Measurements from ENCODE around the gene INPP5A.
"Not testable (repeated sequence)": the region's sequence is repeated elsewhere in the genome, so short reads cannot be mapped to it uniquely, and the experiment has no call there.

Gene INPP5A

DNA sequence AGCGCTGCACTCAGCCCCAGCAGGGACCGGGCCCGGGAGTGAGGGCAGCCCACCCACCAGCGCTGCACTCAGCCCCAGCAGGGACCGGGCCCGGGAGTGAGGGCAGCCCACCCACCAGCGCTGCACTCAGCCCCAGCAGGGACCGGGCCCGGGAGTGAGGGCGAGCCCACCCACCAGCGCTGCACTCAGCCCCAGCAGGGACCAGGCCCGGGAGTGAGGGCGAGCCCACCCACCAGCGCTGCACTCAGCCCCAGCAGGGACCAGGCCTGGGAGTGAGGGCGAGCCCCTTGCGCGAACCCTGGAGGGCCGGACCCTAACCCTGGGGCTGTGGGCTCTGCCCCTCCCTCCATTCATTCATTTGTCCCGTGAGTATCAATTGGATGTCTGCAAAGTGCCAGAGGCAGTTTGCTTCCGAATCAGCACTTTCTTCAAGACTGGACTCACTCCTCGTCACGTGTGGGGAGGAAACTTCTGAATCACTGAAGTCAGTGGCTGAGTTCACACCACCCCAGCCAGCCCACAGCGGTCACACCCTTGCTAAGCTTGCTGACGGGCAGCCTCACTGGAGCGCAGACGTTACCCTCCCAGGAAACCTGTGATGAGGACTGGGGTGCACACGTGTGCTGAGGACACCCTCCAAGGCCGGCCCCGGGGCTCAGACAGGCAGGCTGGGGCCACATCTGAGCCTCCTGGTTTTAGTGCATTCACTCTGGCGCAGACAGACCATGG, 205.8 kb downstream of the INPP5A start:
- DNase-seq (ENCODE audit: low spot score): not testable (repeated sequence)

DNA sequence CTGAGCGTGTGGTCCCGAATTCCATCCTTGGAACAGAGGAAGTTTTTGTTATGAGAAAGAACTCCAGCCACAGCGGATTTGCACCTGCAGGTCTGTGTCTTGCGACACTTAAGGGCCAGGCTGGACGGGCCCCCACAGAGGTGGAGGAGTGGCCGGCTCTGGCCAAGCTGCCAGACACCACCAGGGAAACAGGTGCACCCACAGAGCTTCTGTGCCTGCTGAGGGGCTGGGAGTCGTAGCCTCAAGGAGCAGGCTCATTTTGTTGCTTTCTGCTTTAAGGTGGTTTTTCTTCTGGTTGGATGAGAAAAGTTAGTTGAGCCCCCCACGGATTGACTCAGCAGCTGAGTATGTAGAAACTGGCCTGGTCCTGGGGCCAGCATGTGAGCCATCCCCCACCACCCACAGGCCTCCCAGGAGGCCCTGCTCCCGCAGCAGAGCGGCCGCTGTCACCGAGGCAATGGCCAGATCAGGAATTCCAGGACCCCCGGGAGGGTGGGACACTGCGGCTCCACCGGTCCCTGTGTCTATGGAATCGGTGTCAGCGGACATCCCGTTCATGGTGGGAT, 206.4 kb downstream of the INPP5A start:
- DNase-seq (ENCODE audit: low spot score): no peak

DNA sequence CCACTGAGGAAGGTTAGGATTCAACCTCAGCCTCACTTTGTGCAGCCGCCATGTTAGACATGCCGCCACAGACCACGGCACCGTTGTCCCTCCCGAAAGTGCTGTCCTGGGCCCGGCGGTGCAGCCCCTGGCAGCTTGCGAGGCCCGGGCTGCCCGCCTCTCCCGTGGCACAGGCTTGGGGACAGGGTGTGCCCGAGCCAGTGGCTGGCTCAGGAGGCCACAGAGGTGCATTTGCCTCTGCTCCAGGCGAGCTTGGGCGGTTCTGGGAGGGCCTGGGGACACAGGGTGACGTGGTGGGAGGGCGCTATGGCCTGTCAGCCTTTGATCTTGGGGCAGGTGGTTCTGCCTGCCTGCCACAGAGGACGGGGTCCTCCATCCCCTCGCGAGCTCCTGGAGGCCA, 207.3 kb downstream of the INPP5A start:
- DNase-seq (ENCODE audit: low spot score): no peak

DNA sequence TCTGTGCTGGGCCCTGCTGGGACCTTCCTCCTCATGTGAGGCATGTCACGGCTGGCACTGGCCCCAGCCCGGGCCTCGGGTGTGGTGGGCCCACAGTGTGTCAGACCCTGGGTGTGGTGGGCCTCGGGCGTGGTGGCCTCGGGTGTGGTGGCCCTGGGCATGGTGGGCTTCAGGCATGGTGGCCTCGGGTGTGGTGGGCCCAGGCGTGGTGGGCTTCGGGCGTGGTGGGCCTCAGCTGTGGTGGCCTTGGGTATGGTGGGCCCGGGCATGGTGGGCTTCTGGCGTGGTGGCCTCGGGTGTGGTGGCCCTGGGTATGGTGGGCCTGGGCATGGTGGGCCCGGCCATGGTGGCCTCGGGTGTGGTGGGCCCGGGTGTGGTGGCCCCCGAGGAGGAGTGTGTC, 207.9 kb downstream of the INPP5A start:
- no peak for DNase-seq (ENCODE audit: low spot score)

DNA sequence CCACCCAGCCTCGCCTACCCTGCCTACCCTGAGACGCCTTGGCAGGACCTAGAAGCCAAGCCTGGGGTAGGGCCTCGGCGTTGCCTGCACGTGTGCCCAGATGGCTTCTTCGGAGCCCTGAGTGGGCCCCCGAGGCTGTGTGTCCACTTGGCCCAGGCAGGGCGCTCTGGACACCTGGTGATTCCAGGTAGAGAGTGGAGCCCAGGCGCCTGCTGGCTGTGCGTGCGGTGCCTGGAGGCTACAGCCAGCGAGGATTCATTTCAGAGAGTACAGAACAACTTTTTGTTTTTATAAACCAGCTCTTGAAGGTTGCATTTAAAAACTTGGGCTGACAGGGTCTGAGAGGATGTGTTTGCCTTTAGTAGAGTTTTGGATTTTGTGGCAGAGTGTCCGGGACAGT, 208.4 kb downstream of the INPP5A start:
- DNase-seq (ENCODE audit: low spot score): no peak

DNA sequence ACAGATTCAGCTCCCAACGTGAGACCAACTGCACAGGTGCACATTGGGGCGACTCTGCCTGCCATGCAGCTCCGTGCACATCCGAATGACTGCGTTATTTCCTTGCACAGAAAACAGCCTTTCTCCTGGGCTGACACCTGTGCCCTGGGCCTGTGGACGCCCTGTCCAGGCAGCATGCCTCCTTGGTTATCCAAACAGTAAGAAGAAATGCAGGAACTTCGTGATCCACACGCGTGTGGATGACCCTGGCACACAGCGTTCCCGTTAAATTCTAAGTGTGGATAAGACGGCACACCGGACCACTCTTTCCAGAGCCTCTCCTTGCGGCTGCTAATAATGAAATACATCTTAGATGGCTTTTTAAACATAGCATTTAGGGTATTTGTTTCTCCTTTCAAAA, 208.8 kb downstream of the INPP5A start:
- DNase-seq (ENCODE audit: low spot score): no peak

DNA sequence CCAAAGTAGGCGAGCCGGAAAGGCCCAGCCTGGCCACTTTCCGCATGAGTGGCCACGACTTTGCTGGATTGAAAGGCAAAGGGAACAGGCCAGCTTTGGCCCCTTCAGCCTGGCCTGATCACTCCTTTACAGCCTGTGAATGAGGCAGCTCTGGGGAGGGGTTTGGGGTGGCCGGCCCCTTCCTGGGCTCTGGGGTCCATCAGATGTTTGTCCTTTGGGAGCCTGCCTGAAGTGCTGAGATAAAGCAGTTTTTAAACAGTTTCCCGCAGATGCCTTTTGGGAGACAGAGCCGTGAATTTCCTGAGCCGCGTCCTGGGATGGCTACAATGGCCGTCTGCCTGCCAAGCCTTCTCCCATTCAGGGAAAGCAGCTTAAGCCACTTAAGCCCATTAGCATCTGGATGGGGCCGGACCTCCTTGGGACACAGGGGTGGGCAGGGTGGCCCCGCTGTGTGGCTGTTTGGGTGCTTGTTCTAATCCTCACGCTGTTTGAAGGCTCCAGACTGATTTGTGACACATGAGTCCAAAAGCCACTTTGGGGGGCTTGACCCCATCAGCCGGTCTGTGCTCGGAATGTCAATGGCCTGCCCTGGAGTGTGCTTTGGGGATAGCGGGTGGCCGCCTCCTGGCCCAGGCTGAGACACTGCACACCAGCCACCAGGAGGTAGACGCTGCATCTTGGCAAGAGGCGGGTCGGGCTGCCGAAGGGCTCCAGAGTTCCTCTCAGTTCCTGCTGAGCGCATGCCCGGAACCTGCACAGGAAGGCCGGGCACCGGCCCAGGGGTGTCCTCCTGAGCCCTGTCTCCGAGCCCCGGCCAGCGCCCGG, 209.4 kb downstream of the INPP5A start:
- DNase-seq (ENCODE audit: low spot score): no peak

DNA sequence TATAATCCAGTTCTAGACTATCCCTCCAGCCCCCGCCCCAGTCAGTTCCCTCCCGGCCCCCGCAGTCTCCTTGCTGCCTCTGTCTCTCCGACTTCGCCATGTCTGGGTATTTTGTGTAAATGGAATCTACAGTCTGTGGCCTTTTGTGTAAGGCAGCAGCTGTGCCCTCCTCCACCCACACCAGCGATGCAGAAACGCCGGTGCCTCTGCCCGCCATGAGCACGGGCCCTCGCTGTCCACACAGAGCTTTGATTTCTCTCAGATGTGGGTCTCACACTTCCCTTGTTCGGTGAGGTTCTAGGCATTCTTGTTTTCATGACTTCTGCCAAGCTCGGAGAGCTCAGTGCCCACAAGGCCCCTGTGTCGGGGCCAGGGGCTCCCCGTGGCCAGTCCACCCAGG, 210.5 kb downstream of the INPP5A start:
- no peak for DNase-seq (ENCODE audit: low spot score)

DNA sequence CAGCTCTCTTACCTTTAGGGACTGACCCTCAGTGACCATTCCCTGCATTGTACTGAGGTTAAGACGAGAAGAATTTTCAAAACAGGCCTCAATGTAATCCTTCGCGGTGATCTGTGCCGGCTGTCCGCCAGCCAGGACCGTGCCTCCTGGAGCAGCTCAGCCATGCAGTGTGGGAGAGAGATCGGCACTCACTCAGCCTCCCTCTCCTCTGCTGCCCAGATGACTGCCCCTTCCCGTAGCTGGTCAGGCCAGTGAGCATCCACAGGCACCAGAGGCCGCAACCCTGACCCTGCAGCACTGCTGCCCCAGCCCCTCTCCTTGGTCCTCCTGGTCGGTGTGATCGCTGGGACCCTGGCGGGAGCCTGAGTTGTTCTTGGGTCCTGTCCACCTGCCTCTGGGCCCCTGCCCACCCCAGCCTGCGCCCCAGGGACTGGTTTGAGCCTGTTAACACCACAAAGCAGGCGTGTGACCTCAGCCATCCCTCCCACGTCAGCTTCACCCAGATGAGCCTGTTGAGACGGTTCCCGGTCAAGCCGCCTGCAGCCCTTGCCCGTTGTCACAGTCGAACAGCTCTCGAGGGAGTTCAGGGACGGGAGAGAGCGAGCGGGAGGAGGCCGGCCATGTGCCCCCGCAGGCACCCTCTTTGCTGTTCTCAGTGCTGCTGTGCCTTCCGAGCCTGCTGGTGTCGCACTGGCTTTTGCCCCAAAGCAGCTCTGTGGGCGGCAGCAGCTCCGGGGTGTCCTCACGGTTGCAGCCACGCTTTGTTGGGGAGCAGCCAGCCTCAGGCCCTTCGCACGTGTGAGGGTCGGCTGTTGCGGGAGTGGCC, 211.2 kb downstream of the INPP5A start:
- DNase-seq (ENCODE audit: low spot score): no peak

DNA sequence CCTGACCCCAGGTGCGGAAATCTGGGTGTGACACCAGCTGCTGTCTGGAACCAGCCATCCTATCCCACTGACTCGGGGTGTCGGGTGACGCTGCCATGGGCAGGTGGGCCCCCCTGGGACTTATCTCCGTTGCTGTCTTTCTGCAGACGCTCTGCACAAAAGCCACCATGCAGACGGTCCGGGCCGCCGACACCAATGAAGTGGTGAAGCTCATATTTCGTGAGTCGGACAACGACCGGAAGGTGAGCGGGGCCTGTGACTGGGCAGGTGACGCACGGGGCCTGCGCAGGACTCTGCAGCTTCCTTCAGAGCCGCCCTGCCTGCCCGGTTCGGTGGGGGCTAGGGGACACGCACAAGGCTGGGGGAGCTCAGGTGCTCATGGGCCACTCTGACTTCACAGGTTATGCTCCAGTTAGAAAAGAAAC, 211.8 kb downstream of the INPP5A start:
- no peak for DNase-seq (ENCODE audit: low spot score)

DNA sequence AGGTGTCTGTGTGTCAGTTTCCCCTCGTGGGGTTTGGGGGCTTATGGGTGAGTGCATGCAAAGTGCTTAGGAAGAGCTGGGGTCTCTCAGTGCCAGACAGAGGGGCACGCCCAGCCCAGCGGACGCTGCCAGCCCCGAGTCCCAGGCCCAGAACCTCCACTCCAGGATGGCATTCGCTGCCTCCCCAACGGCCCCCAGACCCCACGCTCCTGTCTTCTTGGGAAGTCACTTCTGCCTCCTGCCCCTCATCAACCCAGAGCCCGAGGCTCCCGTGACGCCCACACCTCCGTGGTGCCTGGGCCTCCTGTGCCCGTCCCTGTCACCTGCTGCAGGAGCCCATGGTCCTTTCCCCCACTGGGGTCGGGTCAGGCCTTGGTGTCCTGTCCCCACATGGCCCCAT, 213.3 kb downstream of the INPP5A start:
- no peak for DNase-seq (ENCODE audit: low spot score)

DNA sequence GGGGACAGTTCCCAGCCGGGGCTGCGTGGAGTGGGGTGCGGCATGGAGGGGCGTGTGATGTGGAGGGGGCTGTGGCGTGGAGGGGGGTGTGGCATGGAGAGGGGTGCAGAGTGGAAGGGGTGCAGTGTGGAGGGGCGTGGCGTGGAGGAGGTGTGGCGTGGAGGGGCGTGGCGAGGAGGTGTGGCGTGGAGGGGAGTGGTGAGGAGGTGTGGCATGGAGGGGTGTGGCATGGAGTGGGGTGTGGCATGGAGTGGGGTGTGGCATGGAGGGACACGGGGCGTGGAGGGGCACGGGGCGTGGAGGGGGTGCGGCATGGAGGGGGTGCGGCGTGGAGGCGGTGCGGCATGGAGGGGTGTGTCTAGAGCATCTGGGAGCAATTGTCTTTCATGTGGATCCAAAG, 214.8 kb downstream of the INPP5A start:
- DNase-seq (ENCODE audit: low spot score): no peak

DNA sequence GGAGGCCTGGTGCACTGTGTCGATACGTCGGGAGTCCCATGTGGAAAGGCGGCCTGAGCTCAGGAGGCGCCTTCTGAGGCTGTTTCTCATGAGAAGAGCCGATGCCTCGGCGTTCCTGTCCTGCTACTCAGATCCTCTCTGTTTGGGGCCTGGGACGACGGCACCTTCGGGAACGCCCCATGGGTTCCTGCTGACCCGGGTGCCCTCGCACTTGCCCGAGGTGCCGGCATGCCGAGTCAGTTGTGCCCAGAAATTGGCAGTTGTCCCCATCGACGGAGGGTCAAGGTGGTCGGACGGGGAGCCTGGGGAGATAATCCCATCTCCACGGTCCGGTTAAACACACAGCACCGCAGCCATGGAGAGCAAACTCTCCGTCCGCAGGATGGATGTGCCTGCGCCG, 215.4 kb downstream of the INPP5A start:
- no peak for DNase-seq (ENCODE audit: low spot score)

DNA sequence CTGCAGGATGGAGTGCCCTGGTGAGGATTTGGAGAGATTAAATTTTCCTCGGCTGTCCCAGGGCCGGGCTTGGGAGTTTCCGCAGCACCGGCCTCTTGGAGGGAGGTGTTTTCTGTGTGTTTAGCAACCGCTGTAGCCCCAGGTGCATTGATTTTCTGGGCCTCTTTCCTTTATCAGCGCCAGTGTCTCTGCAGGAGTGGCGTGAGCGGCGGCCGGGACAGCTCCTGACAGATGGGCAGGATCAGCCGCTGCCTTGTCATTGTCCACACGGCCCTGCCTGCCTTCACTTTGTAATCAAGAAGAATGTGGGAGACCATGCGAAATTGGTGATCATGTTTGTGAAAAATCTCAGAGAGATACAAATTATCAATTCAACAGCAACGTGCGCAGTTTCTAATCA, 216.0 kb downstream of the INPP5A start:
- no peak for DNase-seq (ENCODE audit: low spot score)

DNA sequence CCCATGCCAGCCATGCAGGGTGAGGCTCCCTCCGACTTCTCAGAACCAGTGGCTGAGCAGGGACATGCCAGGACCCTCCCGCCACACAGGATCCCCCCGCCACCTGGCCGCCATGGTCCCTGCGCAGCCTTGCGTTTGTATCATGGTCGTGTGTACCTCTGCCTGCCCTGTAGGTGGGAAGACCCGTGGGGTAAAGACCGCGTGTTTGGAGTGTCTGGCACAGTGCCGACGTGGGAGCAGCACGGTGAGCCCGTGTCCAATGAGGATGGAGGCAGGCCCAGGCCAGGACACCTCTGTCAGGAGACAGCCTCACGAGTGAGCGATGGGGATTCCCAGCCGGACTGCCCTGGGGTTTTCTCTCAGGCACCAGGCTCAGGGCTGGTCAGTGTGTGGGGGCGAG, 216.5 kb downstream of the INPP5A start:
- no peak for DNase-seq (ENCODE audit: low spot score)

DNA sequence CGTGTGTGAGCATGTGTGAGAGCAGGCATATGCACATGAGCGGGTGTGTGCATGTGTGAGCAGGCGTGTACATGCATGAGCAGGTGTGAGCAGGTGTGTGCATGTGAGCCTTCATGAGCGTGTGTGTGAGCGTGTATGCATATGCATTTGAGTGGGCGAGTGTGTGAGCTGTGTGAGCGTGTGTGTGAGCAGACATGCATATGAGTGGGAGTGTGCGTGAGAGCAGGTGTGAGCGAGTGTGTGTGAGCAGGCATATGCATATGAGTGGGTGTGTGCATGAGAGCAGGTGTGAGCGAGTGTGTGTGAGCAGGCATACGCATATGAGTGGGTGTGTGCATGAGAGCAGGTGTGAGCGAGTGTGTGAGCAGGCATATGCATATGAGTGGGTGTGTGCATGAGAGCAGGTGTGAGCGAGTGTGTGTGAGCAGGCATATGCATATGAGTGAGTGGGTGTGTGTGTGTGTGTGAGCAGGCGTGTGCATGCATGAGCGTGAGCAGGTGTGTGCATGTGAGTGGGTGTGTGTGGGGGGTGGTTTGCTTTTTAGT, 217.7 kb downstream of the INPP5A start:
- DNase-seq (ENCODE audit: low spot score): no peak

DNA sequence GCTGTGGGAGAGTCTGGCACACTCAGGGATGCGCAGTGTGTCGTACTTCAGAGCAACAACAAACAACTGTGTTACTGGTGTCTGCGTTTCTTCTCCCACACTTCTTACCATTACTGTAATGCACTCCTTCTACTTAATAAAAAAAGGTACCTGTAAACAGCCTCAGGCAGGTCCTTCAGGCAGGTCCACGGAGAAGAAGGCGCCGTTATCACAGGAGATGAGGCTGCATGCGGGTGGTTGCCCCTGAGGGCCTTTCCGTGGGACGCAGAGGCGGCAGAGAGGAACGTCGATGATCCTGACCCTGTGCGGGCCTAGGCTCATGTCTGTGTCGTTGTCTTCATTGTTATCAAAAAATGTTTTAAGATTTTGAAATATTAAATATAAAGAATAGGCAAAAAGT, 219.0 kb downstream of the INPP5A start:
- no peak for DNase-seq (ENCODE audit: low spot score)

DNA sequence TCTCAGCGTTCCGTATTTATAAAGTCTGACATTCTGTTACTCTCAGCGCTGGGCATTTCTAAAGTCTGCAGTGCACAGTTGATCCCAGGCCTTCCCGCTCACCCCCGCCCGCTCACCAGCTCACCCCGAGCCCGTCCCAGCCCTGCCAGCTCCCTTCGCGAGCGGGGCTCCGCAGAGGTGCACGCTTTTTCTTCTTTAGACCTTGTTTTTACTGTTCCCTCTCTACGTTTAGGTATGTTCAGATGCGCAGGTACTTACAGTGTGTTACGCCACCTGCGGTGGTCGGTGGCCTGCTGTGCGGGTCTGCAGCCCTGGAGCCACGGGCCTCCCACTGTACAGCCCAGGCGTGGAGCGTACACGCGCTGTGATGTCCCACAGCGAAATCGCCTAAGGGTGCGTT, 219.6 kb downstream of the INPP5A start:
- no peak for DNase-seq (ENCODE audit: low spot score)

DNA sequence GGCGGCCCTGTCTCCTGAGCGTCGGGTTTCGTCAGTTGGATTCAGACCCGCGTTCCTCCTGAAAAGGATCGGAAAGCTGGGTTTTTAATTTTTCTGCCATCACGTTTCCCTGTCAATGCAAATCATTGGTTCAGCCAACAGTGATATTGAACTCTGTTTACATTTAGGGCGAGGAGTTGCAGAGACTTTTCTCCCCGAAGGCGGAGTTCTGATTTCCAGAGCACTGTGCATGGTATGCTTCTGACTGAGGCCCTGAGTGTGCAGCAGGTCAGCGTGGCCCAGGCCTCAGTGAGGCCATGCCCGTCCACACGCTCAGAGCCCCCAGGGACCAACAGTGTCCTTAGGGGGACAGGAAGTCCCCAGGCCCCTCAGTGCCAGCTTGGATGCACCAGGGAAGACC, 221.3 kb downstream of the INPP5A start:
- DNase-seq (ENCODE audit: low spot score): no peak

DNA sequence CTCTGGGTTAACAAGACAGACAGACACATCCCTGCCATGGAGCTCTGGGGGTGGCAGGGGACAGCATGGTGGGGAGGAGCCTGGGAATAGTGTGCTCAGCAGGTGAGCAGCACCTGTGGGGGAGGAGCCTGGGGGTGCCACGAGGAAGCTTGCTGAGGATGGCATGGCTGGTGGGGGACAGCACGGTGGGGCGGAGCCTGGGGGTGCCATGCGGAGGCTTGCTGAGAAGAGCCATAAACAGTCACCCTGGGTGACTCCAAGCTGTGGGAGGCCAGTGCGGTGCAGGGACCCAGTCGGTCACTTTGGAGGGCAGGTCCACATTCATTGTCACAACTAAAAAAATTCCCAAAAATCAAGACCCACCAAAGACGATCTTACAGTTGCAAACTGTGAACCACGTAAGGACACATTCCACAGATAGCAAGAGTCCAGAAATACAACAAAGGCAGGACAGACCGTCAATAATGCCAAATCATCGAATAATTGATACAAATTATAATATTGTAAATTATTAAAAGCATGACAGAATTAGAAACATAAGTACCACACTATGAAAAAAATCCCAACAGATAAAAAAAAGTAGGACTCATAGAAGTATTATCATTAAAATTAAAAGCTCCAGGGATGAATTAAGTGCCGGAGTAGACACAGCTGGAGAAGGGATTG, 223.9 kb downstream of the INPP5A start:
- no peak for DNase-seq (ENCODE audit: low spot score)

DNA sequence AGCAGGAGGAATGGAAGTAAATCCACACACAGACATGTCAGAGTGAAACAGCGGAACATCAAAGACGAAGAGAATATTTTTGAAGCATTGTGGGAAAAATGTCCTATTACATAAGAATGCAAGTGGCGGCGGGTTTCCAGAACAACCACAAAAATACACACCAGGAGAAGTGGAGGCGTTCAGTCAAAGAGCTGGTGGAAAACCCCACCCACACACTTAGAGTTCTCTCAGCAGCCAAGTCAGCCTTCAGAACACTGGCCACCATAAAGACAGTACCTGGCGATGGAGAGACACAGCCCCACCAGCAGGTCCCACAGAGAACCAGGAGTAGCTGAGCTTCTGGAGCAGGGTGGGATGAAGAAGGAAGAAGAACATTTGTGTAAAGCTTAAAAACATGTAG, 224.7 kb downstream of the INPP5A start:
- DNase-seq (ENCODE audit: low spot score): no peak

DNA sequence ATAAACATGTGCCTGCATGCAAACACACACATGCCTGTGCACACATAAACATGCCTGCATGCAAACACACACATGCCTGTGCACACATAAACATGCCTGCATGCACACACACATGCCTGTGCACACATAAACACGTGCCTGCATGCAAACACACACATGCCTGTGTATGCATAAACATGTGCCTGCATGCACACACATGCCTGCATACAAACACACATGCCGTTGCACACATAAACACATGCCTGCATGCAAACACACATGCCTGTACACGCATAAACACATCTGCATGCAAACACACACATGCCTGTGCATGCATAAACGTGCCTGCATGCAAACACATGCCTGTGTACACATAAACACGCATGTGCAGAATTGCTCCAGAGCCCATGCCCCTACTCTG, 226.0 kb downstream of the INPP5A start:
- no peak for DNase-seq (ENCODE audit: low spot score)

Measured in kidney capillary endothelial cell (primary cell).